ENCODE data around the gene PAQR6.

PAQR6 gene

GRCh38 chr1:156262461-156263287 is 14.8 kb upstream of the PAQR6 start:
- DNase-seq: no peak

GRCh38 chr1:156260896-156261295 is 13.0 kb upstream of the PAQR6 start:
- no peak for DNase-seq

- no peak for DNase-seq
These were observed 11.9 kb upstream of the PAQR6 start for GRCh38 chr1:156259805-156260204.

GRCh38 chr1:156258859-156259258 is 11.0 kb upstream of the PAQR6 start:
- DNase-seq: no peak

- DNase-seq: no peak
These were observed 9.9 kb upstream of the PAQR6 start for GRCh38 chr1:156257711-156258110.

- DNase-seq: no peak
These were observed 5.8 kb upstream of the PAQR6 start for GRCh38 chr1:156253634-156254033.

- DNase-seq: no peak
These were observed 3.7 kb upstream of the PAQR6 start for GRCh38 chr1:156251527-156251926.

GRCh38 chr1:156249593-156249992 is 1.7 kb upstream of the PAQR6 start:
- no peak for DNase-seq

- no peak for DNase-seq
These were observed 447 bp upstream of the PAQR6 start for GRCh38 chr1:156248323-156248683.

GRCh38 chr1:156246781-156247459 is 936 bp downstream of the PAQR6 start:
- DNase-seq: no peak

- no peak for DNase-seq
These were observed 1.5 kb downstream of the PAQR6 start for GRCh38 chr1:156246241-156246780.

- DNase-seq: no peak
These were observed 2.2 kb downstream of the PAQR6 start for GRCh38 chr1:156245451-156246232.

- DNase-seq: no peak
These were observed 3.1 kb downstream of the PAQR6 start for GRCh38 chr1:156244712-156245111.

GRCh38 chr1:156244126-156244525 is 3.7 kb downstream of the PAQR6 start:
- DNase-seq: no peak

- DNase-seq: no peak
These were observed 5.1 kb downstream of the PAQR6 start for GRCh38 chr1:156242738-156243137.

- DNase-seq: no peak
These were observed 5.9 kb downstream of the PAQR6 start, which contains the start of gene BGLAP for GRCh38 chr1:156241926-156242325. BGLAP (plus strand) TSS chr1:156242184; CDS start chr1:156242232, 48 bp downstream.

GRCh38 chr1:156241311-156241811 is 6.5 kb downstream of the PAQR6 start:
- no peak for DNase-seq

GRCh38 chr1:156238248-156238647 is 9.6 kb downstream of the PAQR6 start:
- DNase-seq: no peak

GRCh38 chr1:156236164-156236563 is 11.7 kb downstream of the PAQR6 start:
- no peak for DNase-seq

- DNase-seq: no peak
These were observed 14.3 kb downstream of the PAQR6 start for GRCh38 chr1:156233426-156234127.

- DNase-seq: no peak
These were observed 15.5 kb downstream of the PAQR6 start for GRCh38 chr1:156232201-156232894.

- DNase-seq: no peak
These were observed 17.4 kb downstream of the PAQR6 start for GRCh38 chr1:156230473-156230837.
